Spinal cord (tissue), 10 donors: ENCODE data around the gene TBC1D22B. TPM values are rescaled to one million over a fixed set of nuclear protein-coding genes. Genes with fewer than 3 reads are reported as not detected.

ENCODE experiments used
- DNase-seq, 6 donors: peaks; one replicate each; pipeline versions ENCODE4 v3.0.0 to v3.0.0-alpha.2; 2013 to 2015; ENCODE audit warnings: low spot score in 6 of 6, low read depth in 4 of 6
- H3K27ac ChIP-seq: one replicate; pipeline ENCODE4 v1.5.1; 2013; ENCODE audit warnings: low read depth, low read length, control low read depth
- H3K27me3 ChIP-seq: one replicate; pipeline ENCODE4 v1.6.1; 2013; ENCODE audit warnings: low read length; ENCODE audit not compliant: control insufficient read depth, insufficient read depth
- H3K36me3 ChIP-seq: one replicate; pipeline ENCODE4 v1.6.1; 2013; ENCODE audit warnings: low read length; ENCODE audit not compliant: control insufficient read depth, insufficient read depth
- H3K4me1 ChIP-seq: one replicate; pipeline ENCODE4 v1.6.1; 2013; ENCODE audit warnings: low read length; ENCODE audit not compliant: control insufficient read depth, insufficient read depth
- H3K4me3 ChIP-seq: one replicate; pipeline ENCODE4 v1.5.1; 2013; ENCODE audit warnings: low read depth, low read length, control low read depth
- H3K9me3 ChIP-seq: one replicate; pipeline ENCODE4 v1.6.1; 2013; ENCODE audit warnings: low read length; ENCODE audit not compliant: control insufficient read depth, insufficient read depth
- WGBS: methylation state at CpG from one replicate; pipeline ENCODE4 v1.1.5; 2013; ENCODE audit warnings: missing lambda C conversion rate; ENCODE audit not compliant: insufficient coverage; 5-methylcytosine and 5-hydroxymethylcytosine counted together
- polyA plus RNA-seq, 2 donors: library from polyadenylated mRNA; unstranded; fragments of 120-200 nt; gene quantifications; one replicate each; pipeline ENCODE4 v1.2.1, GENCODE V29; 2013; ENCODE audit not compliant: insufficient read length in 2 of 2
- small RNA-seq: library from RNA; depleted of rRNA; stranded (forward); fragments of <200 nt; gene quantifications from one replicate; pipeline ENCODE3, GENCODE V24; 2014; ENCODE audit warnings: low replicate concordance
- total RNA-seq, 2 donors: library from RNA; depleted of rRNA in 1 of 2; stranded (reverse); fragments of 120-200 nt in 1 of 2; fragments of >200 nt in 1 of 2; gene quantifications; one replicate each; pipeline versions ENCODE4 v1.2.3 to v1.2.4, GENCODE V29; 2013 to 2014
- donor health status: healthy.

TBC1D22B gene
- total and polyA plus RNA-seq, 4 donors = 9.3 to 15.6 (median 12.4) TPM

GRCh38 chr6:37372116-37372515 is 114.5 kb downstream of the TBC1D22B start:
- Histone ChIP-seq H3K9me3 (no peaks in the 10 kb centered on the region), H3K27me3 (no peaks in the 10 kb centered on the region), H3K4me1 (no peaks in the 10 kb centered on the region), H3K36me3 (peaks cover 30% of the 10 kb centered on the region), H3K27ac (no peak overlapping the region), H3K4me3 (no peak overlapping the region)
- no CpG with 5 or more reads among the region's 1 CpG for WGBS
- DNase-seq = no peak

- no peak overlapping the region for H3K4me3 ChIP-seq
- WGBS = no CpG with 5 or more reads among the region's 1 CpG
- H3K27me3 ChIP-seq = no peaks in the 10 kb centered on the region
- H3K9me3 ChIP-seq = no peaks in the 10 kb centered on the region
- H3K27ac ChIP-seq = no peak overlapping the region
- DNase-seq = peak in 4 of 6 donors; percentile 15 to 72 (median 49)
- H3K36me3 ChIP-seq = peaks cover 35% of the 10 kb centered on the region
- H3K4me1 ChIP-seq = no peaks in the 10 kb centered on the region
Observed at GRCh38 chr6:37373822-37374471, 116.4 kb downstream of the TBC1D22B start.

GRCh38 chr6:37375376-37375775 is 117.8 kb downstream of the TBC1D22B start:
- H3K27ac ChIP-seq = no peak overlapping the region
- no peak overlapping the region for H3K4me3 ChIP-seq
- H3K4me1 ChIP-seq = no peaks in the 10 kb centered on the region
- H3K9me3 ChIP-seq = no peaks in the 10 kb centered on the region
- DNase-seq = no peak
- H3K27me3 ChIP-seq = no peaks in the 10 kb centered on the region
- peaks cover 38% of the 10 kb centered on the region for H3K36me3 ChIP-seq

GRCh38 chr6:37376078-37376743 is 118.6 kb downstream of the TBC1D22B start:
- no CpG with 5 or more reads among the region's 4 CpGs for WGBS
- no peaks in the 10 kb centered on the region for H3K4me1 ChIP-seq
- peaks cover 37% of the 10 kb centered on the region for H3K36me3 ChIP-seq
- no peaks in the 10 kb centered on the region for H3K27me3 ChIP-seq
- H3K4me3 ChIP-seq = no peak overlapping the region
- H3K27ac ChIP-seq = no peak overlapping the region
- H3K9me3 ChIP-seq = no peaks in the 10 kb centered on the region
- no peak for DNase-seq

GRCh38 chr6:37381579-37381978 is 124.0 kb downstream of the TBC1D22B start:
- H3K4me1 ChIP-seq = no peaks in the 10 kb centered on the region
- no peak overlapping the region for H3K4me3 ChIP-seq
- peak in 4 of 6 donors; percentile 15 to 85 (median 38) for DNase-seq
- 30% methylated on average over 2 of the region's 2 CpGs for WGBS
- no peak overlapping the region for H3K27ac ChIP-seq
- no peaks in the 10 kb centered on the region for H3K27me3 ChIP-seq
- peaks cover 43% of the 10 kb centered on the region for H3K36me3 ChIP-seq
- H3K9me3 ChIP-seq = no peaks in the 10 kb centered on the region

Small RNAs within 50 kb of the gene (small RNA-seq; reads per million reads assigned to genes)
- not detected for gene AL096712.1
- gene RN7SL273P = not detected

Other genes starting within 250 kb of the TBC1D22B start
- 10 to 100 TPM; 12.4 to 24.9 TPM for gene PIM1, start 87.6 kb upstream of the TBC1D22B start, total RNA-seq
- 10 to 100 TPM; 17.1 to 17.9 TPM for gene PIM1, start 87.6 kb upstream of the TBC1D22B start, polyA plus RNA-seq
- gene TMEM217, start 372 bp downstream of the TBC1D22B start, total RNA-seq = 1 to 10 TPM; 1.3 to 1.4 TPM
- 1 to 10 TPM in 1 of 2 donors, under 1 TPM in 1; 0.71 to 1.6 TPM for gene TMEM217, start 372 bp downstream of the TBC1D22B start, polyA plus RNA-seq
- gene RNF8, start 96.2 kb downstream of the TBC1D22B start, total RNA-seq = 10 to 100 TPM; 22.8 to 23.4 TPM
- 10 to 100 TPM; 31.0 TPM for gene RNF8, start 96.2 kb downstream of the TBC1D22B start, polyA plus RNA-seq
- gene CMTR1, start 175.4 kb downstream of the TBC1D22B start, total RNA-seq = 10 to 100 TPM; 31.3 to 46.9 TPM
- gene CMTR1, start 175.4 kb downstream of the TBC1D22B start, polyA plus RNA-seq = 10 to 100 TPM; 45.4 to 51.1 TPM
- gene CCDC167, start 242.1 kb downstream of the TBC1D22B start, total RNA-seq = 10 to 100 TPM; 16.6 to 57.2 TPM
- 10 to 100 TPM; 50.9 to 51.2 TPM for gene CCDC167, start 242.1 kb downstream of the TBC1D22B start, polyA plus RNA-seq